KOPT-K1 (cell line): ENCODE data around the gene AFG3L2.
"Not testable (repeated sequence)": the region's sequence is repeated elsewhere in the genome, so short reads cannot be mapped to it uniquely, and the experiment has no call there.

Experiments used
- H3K27ac ChIP-seq: fragments of 200-600 bp; sonication (generic); 2 replicates; pipeline ENCODE4 v1.5.1; 2016; ENCODE audit warnings: antibody characterized with exemption, mild to moderate bottlenecking, low read depth, low read length; ENCODE audit not compliant: poor library complexity, severe bottlenecking
- H3K36me3 ChIP-seq: fragments of 200-600 bp; sonication (generic); 2 replicates; pipeline ENCODE4 v1.5.1; 2017; ENCODE audit warnings: antibody characterized with exemption, mild to moderate bottlenecking, low read length, moderate library complexity; ENCODE audit not compliant: insufficient read depth
- H3K9me3 ChIP-seq: fragments of 200-600 bp; sonication (generic); 2 replicates; pipeline ENCODE4 v1.5.1; 2017; ENCODE audit warnings: antibody characterized with exemption, low read length, mild to moderate bottlenecking; ENCODE audit not compliant: insufficient read depth, poor library complexity, severe bottlenecking

Gene AFG3L2

GRCh38 chr18:12376754-12377555 is at the start of gene AFG3L2:
AFG3L2 (minus strand) TSS chr18:12377227; CDS start chr18:12377082, 145 bp downstream.
- Histone ChIP-seq H3K36me3 (peaks cover 12% of the 10 kb centered on the region; the same call in 1 of the 2 replicates), H3K9me3 (no peaks in the 10 kb centered on the region), H3K27ac (peak within 1 kb of the TSS; percentile 92)

- Histone ChIP-seq H3K9me3 (no peaks in the 10 kb centered on the region), H3K27ac (no peak overlapping the region)
Measured at GRCh38 chr18:12424252-12424651, 47.2 kb upstream of the AFG3L2 start.

GRCh38 chr18:12423820-12424219 is 46.8 kb upstream of the AFG3L2 start:
- no peaks in the 10 kb centered on the region for H3K9me3 ChIP-seq
- no peak overlapping the region for H3K27ac ChIP-seq
- no peaks in the 10 kb centered on the region for H3K36me3 ChIP-seq

More at GRCh38 chr18:12424252-12424651, 47.2 kb upstream of the AFG3L2 start:
- H3K36me3 ChIP-seq: no peaks in the 10 kb centered on the region

GRCh38 chr18:12423393-12423792 is 46.4 kb upstream of the AFG3L2 start:
- Histone ChIP-seq H3K36me3 (no peaks in the 10 kb centered on the region), H3K27ac (no peak overlapping the region)

GRCh38 chr18:12422936-12423335 is 45.9 kb upstream of the AFG3L2 start:
- Histone ChIP-seq H3K9me3 (no peaks in the 10 kb centered on the region), H3K36me3 (no peaks in the 10 kb centered on the region), H3K27ac (no peak overlapping the region)

More at GRCh38 chr18:12423393-12423792, 46.4 kb upstream of the AFG3L2 start:
- H3K9me3 ChIP-seq: no peaks in the 10 kb centered on the region

GRCh38 chr18:12421732-12422131 is 44.7 kb upstream of the AFG3L2 start:
- H3K27ac ChIP-seq: no peak overlapping the region
- no peaks in the 10 kb centered on the region for H3K36me3 ChIP-seq
- no peaks in the 10 kb centered on the region for H3K9me3 ChIP-seq

GRCh38 chr18:12420821-12421421 is 43.9 kb upstream of the AFG3L2 start:
- H3K36me3 ChIP-seq: no peaks in the 10 kb centered on the region
- H3K9me3 ChIP-seq: no peaks in the 10 kb centered on the region
- no peak overlapping the region for H3K27ac ChIP-seq

- Histone ChIP-seq H3K9me3 (no peaks in the 10 kb centered on the region), H3K27ac (no peak overlapping the region), H3K36me3 (no peaks in the 10 kb centered on the region)
Measured at GRCh38 chr18:12417687-12418086, 40.7 kb upstream of the AFG3L2 start.

GRCh38 chr18:12416098-12416729 is 39.2 kb upstream of the AFG3L2 start:
- H3K36me3 ChIP-seq: no peaks in the 10 kb centered on the region
- H3K27ac ChIP-seq: no peak overlapping the region
- H3K9me3 ChIP-seq: no peaks in the 10 kb centered on the region

- H3K9me3 ChIP-seq: no peaks in the 10 kb centered on the region
- H3K27ac ChIP-seq: no peak overlapping the region
- H3K36me3 ChIP-seq: no peaks in the 10 kb centered on the region
Measured at GRCh38 chr18:12411456-12411855, 34.4 kb upstream of the AFG3L2 start.

GRCh38 chr18:12410747-12411146 is 33.7 kb upstream of the AFG3L2 start:
- not testable (repeated sequence) for H3K27ac ChIP-seq, H3K36me3 ChIP-seq, H3K9me3 ChIP-seq

GRCh38 chr18:12410081-12410481 is 33.1 kb upstream of the AFG3L2 start:
- H3K27ac ChIP-seq: no peak overlapping the region
- no peaks in the 10 kb centered on the region for H3K36me3 ChIP-seq
- H3K9me3 ChIP-seq: no peaks in the 10 kb centered on the region

GRCh38 chr18:12409469-12409868 is 32.4 kb upstream of the AFG3L2 start:
- Histone ChIP-seq H3K27ac (no peak overlapping the region), H3K9me3 (no peaks in the 10 kb centered on the region), H3K36me3 (no peaks in the 10 kb centered on the region)

- no peaks in the 10 kb centered on the region for H3K9me3 ChIP-seq
- H3K27ac ChIP-seq: no peak overlapping the region
- no peaks in the 10 kb centered on the region for H3K36me3 ChIP-seq
Measured at GRCh38 chr18:12408247-12408869, 31.3 kb upstream of the AFG3L2 start.
